GM23248 (cell line): ENCODE measurements around the gene PLA2G4E.

Experiments
- EZH2 ChIP-seq: fragments of 200-600 bp; sonication (generic); IDR thresholded peaks from 2 replicates; pipeline ENCODE4 v1.6.1; 2018; ENCODE audit warnings: antibody characterized with exemption, mild to moderate bottlenecking; ENCODE audit not compliant: insufficient read depth, poor library complexity, severe bottlenecking
- EZH2phosphoT487 ChIP-seq: fragments of 200-600 bp; sonication (generic); IDR thresholded peaks from 2 replicates; pipeline ENCODE4 v1.6.1; 2018; ENCODE audit warnings: antibody characterized with exemption, moderate library complexity, mild to moderate bottlenecking, low read depth; ENCODE audit not compliant: insufficient read depth

DNA sequence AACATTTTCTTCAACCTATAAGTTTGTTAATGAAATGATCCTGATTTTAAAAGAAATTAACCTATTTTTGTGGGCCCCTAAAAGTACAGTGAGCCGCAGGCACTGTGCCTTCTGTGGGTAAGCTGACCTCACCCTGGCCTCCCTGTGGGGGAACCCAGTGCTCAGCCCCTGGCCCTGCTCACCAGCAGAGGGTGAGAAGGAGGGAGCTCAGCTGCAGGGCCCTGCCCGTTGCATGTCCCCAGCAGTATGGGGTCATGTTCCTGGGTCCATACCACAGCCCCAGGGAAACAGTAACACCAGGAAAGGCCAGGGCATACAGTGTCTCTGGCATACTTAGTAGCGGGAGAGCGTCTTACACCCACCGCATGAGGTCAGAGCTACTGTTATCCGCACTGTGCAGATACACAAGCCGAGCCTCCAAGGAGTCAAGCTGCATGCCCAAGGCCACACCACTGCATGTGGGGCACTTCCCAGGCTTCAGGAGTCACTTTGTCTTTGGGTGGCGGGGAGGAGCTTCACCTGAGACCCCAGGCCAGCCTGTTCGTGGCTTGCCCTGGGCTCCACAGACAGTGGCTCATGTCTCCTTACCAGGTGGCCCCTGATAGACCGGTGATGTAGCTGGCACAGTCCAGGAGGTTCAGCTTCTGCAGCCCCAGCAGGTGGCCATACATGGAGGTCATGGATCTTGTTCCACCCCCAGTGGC, 25.9 kb downstream of the PLA2G4E start:
- TF ChIP-seq EZH2 (no peak), EZH2phosphoT487 (no peak)
